Transverse colon (tissue), 3 donors: ENCODE data around the gene ANKRD24.

Source experiments
- CTCF ChIP-seq, 5 experiments: fragments of 200-600 bp in 3 of 5; fragments of 450-650 bp in 2 of 5; sonication (generic) in 3 of 5; IDR thresholded peaks; 1 replicate in 2 of 5; 2 replicates in 3 of 5; pipeline ENCODE4 v1.5.1; 2016 to 2017; ENCODE audit warnings: antibody characterized with exemption in 5 of 5, inconsistent platforms in 3 of 5, mild to moderate bottlenecking in 2 of 5, moderate library complexity in 1 of 5
- POLR2A ChIP-seq: fragments of 450-650 bp; IDR thresholded peaks from one replicate; pipeline ENCODE4 v1.6.1; 2016; ENCODE audit warnings: antibody characterized with exemption, mild to moderate bottlenecking, moderate library complexity

GRCh38 chr19:4266253-4267000, 83.9 kb downstream of the ANKRD24 start:
- TF ChIP-seq CTCF (IDR thresholded peaks at IDR 0.05) = no peak
- no peak for TF ChIP-seq POLR2A
